ENCODE results near the gene S100P.

The S100P gene

DNA sequence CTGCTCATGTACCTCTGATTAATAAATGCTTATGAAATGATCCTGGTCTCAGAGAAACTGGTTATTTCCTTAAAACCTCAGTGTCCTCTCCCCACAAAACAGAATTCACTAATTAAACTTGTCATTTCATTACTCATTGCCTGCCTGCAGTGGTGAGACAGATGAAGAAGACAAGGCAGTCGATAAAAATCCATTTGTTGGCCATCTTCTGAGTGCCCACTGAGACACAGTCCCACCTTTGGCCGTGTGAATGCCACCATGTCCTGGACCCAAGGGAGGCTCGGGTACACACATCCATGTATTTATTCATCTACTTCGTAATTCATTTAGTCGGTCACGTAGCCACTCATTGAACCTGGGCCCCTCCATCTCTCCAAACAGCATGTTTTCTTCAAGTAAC is 3.5 kb downstream of the S100P start:
- DNase-seq (ENCODE audit: low read depth in 2 of 2) = no peak

DNA sequence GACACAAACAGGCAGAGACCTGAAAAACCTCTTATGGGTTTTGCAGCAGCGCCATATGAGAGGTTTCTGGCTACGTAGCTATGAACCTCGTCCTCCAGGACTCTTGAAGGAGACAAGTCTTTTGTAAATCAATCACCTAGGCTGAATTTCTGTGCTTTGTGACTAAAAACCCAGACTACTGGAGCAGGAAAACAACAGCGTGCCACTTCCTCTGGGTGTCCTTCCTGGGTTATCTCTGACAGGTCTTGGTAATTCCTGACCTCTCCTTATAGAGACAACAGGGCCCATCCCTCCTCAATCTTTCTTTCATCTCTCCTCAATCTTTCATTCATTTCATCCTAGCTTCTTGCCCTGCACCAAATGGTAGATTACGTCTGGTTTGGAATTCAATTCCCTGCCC is 5.7 kb downstream of the S100P start:
- DNase-seq (ENCODE audit: low read depth in 2 of 2) = no peak

DNA sequence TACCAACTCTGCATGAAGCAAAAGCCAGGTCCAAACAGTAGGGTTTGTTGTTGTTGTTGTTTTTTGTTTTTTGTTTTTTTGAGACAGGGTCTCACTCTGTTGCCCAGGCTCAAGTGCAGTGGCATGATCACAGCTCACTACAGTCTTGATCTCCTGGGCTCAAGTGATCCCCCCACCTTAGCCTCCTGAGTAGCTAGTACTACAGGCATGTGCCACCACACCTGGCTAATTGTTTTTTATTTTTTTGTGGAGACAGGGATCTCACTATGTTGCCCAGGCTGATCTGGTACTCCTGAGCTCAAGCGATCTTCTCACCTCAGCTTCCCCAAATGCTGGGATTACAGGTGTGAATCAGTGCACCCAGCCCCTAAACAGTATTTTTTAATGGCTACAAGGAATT is 6.2 kb downstream of the S100P start:
- no peak for DNase-seq (ENCODE audit: low read depth in 2 of 2)

DNA sequence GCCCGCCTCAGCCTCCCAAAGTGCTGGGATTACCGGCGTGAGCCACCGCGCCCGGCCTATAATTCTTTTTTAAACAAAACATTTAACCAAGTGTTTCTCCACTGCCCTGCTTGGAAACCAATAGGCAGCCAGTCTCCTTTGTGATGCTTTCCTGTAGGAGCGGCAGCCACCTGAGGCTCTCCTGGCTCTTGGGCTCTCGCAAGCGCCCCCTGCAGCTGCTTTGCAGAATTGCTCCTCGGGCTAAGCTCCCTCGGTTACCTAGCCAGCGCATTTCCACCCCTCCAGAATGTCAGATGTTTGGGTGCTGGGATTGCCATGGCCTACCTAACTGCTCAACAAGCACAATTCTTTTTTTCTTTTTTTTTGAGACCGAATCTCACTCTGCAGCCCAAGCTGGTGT is 7.7 kb downstream of the S100P start:
- no peak for DNase-seq (ENCODE audit: low read depth in 2 of 2)

DNA sequence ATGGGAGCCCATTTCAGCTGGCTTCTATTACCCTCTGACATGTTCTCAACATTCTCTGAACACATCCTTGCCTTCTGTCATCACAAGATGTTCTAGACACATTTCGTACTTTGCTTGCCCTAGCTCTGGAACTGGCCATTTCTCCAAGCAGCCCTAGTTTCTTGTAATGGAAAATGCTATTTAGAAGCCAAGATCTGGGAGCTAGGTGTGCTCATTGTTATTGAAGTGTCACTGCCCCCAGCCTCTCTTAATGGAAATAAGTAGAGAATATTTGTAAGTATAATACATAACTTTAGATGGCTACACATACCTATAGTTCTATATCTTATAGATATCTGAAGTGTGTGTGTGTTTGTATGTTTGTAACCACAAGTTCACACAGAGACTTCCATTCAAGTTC is 9.1 kb downstream of the S100P start:
- no peak for DNase-seq (ENCODE audit: low read depth in 2 of 2)

DNA sequence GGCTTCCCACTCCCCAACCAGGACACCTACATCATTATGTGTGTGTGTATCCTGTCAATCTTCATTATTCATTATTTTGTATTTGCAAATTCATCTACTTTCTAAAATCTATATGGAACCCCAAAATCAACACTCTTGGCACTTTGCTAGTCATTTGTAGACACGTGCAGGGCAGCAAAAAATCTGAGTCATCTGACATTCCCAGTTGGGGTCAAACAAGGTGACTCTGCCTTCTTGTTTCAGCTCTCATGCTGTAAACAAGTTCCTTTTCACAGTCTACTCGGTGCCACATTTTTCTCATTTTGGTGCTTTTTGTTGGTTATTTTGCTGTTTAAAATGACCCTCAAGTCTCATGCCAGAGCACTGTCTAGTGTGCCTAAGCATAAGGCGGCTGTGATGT is 10.1 kb downstream of the S100P start:
- DNase-seq (ENCODE audit: low read depth in 2 of 2) = no peak

DNA sequence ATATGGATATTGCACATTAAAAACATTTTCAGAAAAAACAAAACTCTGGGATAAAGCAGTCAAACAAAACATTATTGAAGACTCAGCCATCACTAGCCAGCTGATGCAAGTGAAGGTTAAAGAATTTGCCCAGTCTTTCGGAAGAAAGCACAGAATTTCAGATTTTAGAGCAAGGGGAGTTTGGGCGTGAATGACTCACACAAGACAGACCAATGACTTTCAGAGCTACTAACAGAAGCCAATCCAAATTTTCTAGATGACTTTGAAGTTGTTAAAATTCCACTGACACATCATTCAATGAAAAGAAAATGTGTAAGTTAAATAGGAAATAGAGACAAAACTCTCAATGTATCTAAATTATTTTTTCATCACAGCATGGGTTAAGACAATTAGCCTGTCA is 12.0 kb downstream of the S100P start:
- no peak for DNase-seq (ENCODE audit: low read depth in 2 of 2)

DNA sequence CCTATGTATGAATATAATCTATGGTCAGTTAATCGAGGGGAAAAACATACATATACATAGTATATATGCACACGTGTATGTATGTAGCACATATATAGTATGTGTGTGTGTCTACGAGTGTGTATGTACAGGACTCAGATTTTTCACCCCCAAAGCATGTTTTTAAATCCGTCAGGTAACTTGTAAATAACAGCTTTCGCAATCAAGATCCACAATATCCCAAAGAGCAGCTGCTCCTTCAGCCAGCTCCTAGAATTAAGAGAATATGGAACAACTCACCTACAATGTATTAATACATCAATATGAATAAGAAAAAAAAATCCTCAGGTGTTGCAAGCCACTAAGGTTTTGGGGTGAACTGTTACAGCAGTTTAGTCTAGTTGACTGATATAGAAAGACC is 12.5 kb downstream of the S100P start:
- DNase-seq (ENCODE audit: low read depth in 2 of 2) = no peak

DNA sequence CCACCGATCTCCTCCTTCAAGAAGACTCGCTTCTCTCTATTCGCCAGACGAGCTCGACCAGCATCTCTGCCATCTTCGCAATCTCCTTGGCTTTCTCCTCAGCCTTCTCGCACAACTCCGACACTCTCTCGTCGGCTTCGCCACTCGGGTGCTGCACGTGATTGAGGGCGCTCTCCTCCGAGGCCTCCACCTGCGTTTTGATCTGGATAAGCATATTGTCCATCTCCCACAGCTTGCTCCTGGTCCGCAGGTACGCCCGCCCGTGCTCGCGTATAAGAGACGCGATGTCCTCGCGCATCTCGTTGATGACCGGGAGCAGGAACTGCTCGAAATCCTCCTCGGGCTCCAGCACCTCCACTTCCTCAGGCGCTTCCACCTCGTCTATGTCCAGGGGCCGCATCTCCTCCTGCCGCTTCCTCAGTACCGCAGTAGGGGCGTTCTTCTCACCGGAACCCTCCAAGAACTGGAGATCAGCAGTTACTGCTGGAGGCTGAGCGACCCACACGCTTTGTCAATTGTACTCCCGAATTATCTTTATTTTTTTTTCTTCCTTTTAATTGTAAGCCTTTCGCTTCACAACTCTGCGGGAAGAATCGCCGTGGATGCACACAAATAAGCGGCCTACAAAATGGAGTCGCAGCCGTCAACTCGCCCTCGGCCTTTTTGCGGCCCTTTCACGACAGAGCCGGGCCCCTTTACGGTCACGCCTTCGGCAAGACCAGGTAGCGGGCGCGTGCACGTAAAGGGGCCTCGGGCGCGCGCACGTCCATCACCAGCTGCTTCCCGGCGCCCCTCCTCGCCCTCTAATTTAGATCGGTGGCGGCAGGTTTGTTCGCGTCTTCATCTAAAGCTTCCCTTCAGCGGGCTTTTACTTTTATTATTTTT is 15.8 kb downstream of the S100P start, which contains the start of gene MRFAP1L1:
Gene MRFAP1L1, minus strand, starts transcription at position 636 of the 885 bp plus-strand sequence. Its CDS starts 236 bp downstream, at position 400.
- DNase-seq (ENCODE audit: low read depth in 2 of 2) = peak; percentile 90 to 94

DNA sequence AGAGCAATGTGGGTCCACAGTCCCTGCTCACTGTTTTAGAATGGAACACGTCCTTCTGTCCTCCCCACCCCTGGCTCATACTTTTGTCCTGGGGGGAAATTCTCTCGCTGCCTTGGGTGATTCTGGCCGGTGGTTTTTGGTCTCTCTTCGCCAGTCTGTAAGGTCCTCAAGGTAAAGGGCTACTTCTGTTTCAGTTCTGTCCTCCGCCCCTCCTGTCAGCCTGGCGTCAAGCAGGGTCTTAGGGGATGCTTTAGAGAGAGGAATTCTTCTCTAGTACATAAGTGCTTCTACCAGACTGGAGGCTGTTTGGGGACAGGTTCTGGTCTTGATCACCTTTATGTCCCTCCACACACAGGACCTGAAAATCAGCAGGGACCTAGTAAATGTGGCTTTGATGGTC is 16.6 kb downstream of the S100P start:
- no peak for DNase-seq (ENCODE audit: low read depth in 2 of 2)

DNA sequence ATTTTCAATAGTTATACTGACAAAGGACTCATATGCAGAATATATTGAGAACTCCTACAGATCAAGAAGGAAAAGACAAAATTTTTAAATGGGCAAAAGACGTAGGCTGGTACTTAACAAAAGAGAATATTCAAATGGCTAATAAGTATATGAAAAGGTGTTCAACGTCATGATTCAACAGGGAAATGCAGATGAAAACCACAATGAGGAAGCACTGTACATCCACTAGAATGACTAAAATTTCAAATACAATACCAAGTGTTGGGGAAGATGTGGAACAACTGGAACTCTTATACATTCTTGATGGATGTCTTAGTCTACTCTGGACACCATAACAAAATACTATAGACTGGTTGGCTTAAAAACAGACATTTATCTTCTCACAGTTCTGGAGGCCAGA is 17.3 kb downstream of the S100P start:
- no peak for DNase-seq (ENCODE audit: low read depth in 2 of 2)

DNA sequence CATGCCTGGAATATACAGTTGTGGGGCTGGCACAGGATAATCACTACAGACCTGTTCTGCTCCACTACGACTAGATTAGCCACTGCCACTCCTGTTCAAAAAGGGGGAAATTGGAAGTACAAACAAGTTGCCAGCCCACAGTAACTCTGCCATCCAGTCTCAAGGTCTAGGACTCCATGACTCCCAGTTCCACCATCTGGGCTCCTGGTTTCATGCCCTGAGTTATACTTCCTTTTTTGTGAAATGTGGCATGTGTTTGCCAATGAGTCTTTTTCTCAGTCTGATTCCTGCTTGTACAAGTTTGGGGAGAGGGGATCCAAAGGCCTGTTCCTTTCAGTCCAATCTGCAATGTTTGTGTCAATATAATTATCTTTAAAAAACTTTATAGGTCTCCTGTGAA is 21.3 kb downstream of the S100P start:
- no peak for DNase-seq (ENCODE audit: low read depth in 2 of 2)

DNA sequence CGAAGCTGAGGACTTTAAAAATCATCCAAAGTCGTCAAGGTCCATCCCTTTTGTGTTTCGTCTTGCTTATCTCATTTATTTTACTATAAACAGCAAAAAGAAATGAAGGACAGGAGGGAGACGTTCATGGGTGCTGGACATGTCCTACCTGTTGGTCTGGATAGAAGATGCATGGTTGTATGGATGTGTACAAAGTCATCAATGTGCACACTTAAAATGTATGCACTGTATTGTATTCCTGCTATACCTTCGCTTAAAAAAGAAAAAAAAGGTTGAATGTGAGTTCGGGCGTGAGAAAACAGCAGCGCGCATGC is 22.0 kb downstream of the S100P start:
- no peak for DNase-seq (ENCODE audit: low read depth in 2 of 2)

DNA sequence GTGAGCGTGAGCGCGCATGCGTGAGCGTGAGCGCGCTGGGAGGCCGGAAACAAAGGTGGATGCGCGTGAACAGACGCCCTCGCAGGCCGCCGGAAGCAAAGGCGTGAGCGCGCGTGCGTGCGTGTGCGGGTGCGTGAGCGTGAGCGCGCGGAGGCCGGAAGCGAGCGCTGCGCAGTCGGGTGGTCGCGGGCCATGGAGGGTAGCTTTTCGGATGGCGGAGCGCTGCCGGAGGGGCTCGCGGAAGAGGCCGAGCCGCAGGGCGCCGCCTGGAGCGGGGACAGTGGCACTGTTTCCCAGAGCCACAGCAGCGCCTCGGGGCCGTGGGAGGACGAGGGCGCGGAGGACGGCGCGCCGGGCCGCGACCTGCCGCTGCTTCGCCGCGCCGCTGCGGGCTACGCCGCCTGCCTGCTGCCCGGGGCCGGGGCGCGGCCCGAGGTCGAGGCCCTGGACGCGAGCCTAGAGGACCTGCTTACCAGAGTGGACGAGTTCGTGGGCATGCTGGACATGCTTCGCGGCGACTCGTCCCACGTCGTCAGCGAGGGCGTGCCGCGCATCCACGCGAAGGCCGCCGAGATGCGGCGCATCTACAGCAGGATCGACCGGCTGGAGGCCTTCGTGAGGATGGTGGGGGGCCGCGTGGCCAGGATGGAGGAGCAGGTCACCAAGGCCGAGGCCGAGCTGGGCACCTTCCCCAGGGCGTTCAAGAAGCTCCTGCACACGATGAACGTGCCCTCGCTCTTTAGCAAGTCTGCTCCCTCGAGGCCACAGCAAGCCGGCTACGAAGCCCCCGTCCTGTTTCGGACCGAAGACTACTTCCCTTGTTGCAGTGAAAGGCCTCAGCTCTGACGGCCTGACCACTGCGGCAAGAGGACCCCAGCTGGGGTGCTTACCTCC is 22.6 kb downstream of the S100P start, which contains the start of gene BLOC1S4:
Gene BLOC1S4, plus strand, starts transcription at position 157 of the 894 bp plus-strand sequence. Its CDS starts 36 bp downstream, at position 193.
- DNase-seq (ENCODE audit: low read depth in 2 of 2) = peak; percentile 75 to 80

DNA sequence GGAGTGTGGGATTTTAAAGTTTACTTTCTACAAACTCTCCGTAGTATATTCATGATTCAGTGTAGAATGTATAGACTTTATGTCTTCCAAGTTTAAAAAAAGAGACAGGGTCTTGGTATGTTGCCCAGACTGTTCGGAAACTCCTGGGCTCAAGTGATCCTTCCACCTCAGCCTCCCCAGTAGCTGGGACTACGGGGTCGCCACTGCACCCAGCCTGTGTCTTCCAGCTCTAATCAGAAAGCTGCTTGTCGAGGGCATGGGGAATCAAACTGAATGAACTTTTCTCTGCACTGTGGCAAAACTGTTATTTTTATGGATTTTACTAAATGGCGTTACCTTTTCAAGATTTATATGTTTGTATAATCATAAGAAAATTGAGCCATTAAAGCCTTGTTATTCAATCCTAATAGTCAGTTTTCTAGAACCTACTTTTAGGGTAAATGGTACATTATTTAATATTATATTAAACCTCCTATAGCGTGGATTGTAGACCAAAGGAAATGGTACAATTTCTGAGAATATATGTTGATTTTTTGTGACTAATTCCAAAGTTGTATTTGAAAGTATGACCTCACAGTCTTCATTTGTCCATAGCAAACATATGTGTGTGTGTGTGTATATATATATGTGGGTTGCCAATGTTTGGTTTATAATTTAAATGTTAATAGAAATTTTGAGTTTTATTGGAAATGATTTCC is 23.4 kb downstream of the S100P start:
- no peak for DNase-seq (ENCODE audit: low read depth in 2 of 2)

DNA sequence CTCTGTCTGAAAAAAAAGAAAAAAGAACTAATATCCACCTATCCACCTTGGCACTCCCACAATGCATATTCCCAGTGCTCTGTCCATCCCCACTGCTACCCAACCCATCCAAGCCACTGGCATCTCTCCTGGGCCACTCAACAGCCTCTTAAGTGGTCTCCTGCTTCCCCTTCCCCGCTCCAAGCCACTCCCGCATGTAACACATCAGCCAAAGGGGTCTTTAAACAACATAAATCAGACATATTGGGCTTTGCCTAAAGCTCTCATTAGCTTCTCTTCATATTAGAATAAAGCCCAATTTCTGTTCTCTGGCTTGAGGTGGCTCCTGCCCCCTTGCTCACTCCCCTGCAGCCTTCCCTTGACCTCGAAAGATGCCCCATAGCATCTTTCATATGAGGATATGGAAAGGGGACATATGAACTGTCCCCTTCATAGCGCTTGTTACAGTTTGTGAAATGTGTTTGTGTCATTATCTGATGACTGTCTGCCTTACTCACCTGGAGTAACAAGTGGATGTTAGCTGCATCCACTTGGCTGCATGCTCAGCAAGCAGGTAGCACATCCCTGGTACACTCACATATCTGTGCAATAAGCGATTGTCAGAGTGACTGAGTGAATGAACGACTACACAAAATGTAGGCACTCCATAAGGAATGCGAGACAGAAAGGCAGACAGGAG is 25.4 kb downstream of the S100P start:
- DNase-seq (ENCODE audit: low read depth in 2 of 2) = no peak

DNA sequence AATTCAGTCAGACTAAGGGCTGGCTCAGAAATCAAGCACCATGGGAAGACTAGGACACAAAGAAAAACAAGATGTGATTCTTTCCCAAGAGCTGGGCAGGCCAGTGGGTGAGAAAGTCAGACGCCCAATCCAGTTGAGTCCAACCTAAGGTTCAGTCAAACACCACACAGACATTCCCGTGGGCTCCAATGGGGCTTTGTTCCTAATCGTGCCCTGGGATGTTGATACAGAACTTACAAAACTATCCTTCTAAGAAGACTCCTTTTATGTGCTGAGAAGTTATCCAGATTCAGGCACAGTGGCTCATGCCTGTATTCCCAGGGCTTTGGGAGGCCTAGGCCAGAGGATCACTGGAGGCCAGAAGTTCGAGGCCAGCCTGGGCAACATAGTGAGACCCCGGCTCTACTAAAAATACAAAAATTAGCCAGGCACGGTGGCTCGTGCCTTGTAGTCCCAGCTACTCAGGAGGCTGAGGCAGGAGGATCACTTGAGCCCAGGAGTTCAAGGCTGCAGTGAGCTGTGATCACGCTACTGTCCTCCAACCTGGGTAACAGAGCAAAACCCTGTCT is 26.0 kb downstream of the S100P start:
- no peak for DNase-seq (ENCODE audit: low read depth in 2 of 2)

DNA sequence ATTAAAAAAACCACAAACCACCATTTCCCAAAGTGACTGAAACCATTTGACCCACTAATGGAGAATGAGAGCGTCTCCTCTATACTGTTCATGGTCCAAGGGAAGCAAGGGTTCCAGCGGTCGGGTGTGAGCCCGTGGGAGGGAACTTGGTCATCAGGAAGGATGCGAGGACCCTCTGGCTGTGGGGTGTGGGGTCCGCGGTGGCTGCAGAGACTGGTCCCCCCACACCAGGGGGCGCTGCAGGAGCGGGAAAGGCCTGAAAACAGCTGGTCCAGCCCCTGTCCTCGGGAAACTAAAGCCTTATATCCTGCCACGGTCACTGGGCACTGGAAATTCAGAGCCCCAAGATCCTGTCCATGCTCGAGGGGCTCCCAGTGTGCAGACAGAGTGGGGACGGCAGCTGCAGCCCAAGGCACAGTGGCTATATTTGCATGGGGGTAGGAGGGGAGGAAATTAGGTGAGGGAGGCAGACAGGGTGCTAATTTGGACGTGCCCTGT is 26.6 kb downstream of the S100P start:
- peak; percentile 60 to 76 for DNase-seq (ENCODE audit: low read depth in 2 of 2)

DNA sequence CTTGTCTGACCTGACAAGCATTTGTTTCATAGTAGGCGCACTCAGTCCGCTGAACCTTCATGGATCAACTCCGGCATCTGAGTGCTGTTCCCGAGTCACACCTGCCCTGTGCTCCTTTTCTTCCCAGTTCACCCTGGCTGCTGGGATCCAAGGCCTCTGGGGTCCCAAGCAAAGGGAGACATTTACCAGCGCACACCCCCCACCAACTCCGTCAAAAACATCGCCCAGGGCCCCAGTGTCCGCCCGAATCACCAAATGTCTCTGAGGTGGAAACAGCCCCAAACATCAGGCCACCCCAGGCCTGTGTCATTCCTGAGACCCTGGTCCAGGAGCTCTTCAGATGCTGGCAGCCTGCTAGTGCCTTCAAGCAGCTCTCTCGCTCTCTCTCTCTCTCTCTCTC is 27.4 kb downstream of the S100P start:
- DNase-seq (ENCODE audit: low read depth in 2 of 2) = no peak

DNA sequence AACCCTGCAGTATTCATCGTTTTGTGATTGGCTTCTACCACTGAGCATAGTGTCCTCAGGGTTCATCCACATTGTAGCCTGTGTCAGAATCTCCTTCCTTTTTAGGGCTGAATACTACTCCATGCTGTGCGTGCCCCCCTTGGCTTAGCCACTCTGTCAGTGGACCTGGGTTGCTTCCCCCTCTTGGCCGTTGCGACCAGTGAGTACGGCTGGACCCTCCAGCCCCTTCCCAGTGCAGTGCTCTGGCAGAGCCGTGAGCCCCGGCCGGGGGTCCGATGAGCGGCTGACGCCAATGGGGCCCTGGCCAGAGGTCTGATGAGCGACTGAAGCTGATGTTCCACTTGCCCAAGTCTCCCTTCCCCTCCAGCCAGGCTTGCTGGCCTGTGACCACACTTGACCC is 29.2 kb downstream of the S100P start:
- no peak for DNase-seq (ENCODE audit: low read depth in 2 of 2)

DNA sequence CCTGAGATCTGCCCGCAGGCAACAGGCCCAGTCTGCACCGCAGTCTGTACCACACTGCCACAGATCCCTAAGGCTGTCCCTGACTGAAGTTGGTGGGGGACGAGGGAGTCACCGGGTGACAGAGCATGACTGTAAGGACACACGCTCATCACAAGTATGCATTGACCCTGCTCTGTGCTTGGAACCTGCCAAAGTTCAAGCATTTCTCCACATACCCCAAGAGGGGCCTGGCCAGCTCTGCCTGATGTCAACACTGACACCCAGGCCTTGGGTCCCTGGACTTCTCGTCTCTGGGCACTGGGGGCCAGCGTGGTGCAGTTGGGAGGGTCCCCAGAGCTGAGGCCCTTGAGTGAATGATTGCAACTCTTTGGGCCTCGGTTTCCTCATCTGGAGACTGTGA is 30.2 kb downstream of the S100P start:
- DNase-seq (ENCODE audit: low read depth in 2 of 2) = no peak
